Measurements from ENCODE around the gene TNNT3. TPM values are rescaled to one million over a fixed set of nuclear protein-coding genes. Genes with fewer than 3 reads are reported as not detected.

Gene TNNT3
- total RNA-seq, 1 experiment from 2014 or later, result 0.88 TPM

GRCh38 chr11:1936072-1936780 is 16.7 kb downstream of the TNNT3 start:
- Histone ChIP-seq H3K9me3 (no peaks in the 10 kb centered on the region), H3K4me3 (ENCODE audit: low read depth, low read length) (no peak overlapping the region), H3K27me3 (replicated peaks; ENCODE audit: control insufficient read depth, insufficient read depth, low read length) (no peaks in the 10 kb centered on the region), H3K36me3 (ENCODE audit: control insufficient read depth, insufficient read depth, low read length) (no peaks in the 10 kb centered on the region), H3K4me1 (no peaks in the 10 kb centered on the region; the same call in 1 of the 2 replicates)
- Mint-ChIP-seq H3K27me3 (ENCODE audit: insufficient read depth, unreplicated experiment) (peaks cover 5% of the 10 kb centered on the region), H3K36me3 (ENCODE audit: insufficient read depth, unreplicated experiment) (peaks cover 4% of the 10 kb centered on the region), H3K9me3 (ENCODE audit: unreplicated experiment) (no peaks in the 10 kb centered on the region), H3K4me3 (ENCODE audit: unreplicated experiment) (no peak overlapping the region), H3K4me1 (ENCODE audit: low read depth, unreplicated experiment) (peaks cover 8% of the 10 kb centered on the region), H3K27ac (ENCODE audit: unreplicated experiment) (no peak overlapping the region)
- intact Hi-C loops (cut with micrococcal nuclease; ENCODE audit: unreplicated experiment), result no loop called here
- no peak for TF ChIP-seq CTCF (IDR thresholded peaks at IDR 0.05; ENCODE audit: insufficient read depth in 1 of 2, low read depth in 1 of 2, low read length in 1 of 2, severe bottlenecking in 1 of 2, unreplicated experiment in 1 of 2)
- DNase-seq, result peak; percentile 1 to 29
- POLR2A ChIA-PET, result no interaction called here
- BruUV-seq (replicated peaks), result no TSS peak
- CTCF ChIA-PET, result interaction anchor here (0.6 to 0.7 kb wide), 2 partner anchors 282 to 341 kb away, joined by 3 read pairs; no protein-coding TSS in a partner anchor

- POLR2A ChIA-PET, result no interaction called here
- no peaks in the 10 kb centered on the region for H3K36me3 ChIP-seq (ENCODE audit: control insufficient read depth, insufficient read depth, low read length)
- Mint-ChIP-seq H3K9me3 (ENCODE audit: unreplicated experiment) (no peaks in the 10 kb centered on the region), H3K36me3 (ENCODE audit: insufficient read depth, unreplicated experiment) (peaks cover 4% of the 10 kb centered on the region), H3K27ac (ENCODE audit: unreplicated experiment) (no peak overlapping the region), H3K27me3 (ENCODE audit: insufficient read depth, unreplicated experiment) (peaks cover 5% of the 10 kb centered on the region), H3K4me3 (ENCODE audit: unreplicated experiment) (no peak overlapping the region), H3K4me1 (ENCODE audit: low read depth, unreplicated experiment) (peaks cover under 1% of the 10 kb centered on the region)
- no peaks in the 10 kb centered on the region for H3K9me3 ChIP-seq
- peak; percentile 2 to 31 for DNase-seq
- intact Hi-C loops (cut with micrococcal nuclease; ENCODE audit: unreplicated experiment), result no loop called here
- CTCF ChIA-PET, result interaction anchor here (0.6 to 1.6 kb wide), 2 partner anchors 105 to 284 kb away, joined by 4 to 5 read pairs; no protein-coding TSS in a partner anchor
- H3K4me3 ChIP-seq (ENCODE audit: low read depth, low read length), result no peak overlapping the region
- TF ChIP-seq CTCF (IDR thresholded peaks at IDR 0.05; ENCODE audit: insufficient read depth in 1 of 2, low read depth in 1 of 2, low read length in 1 of 2, severe bottlenecking in 1 of 2, unreplicated experiment in 1 of 2), result no peak
- H3K4me1 ChIP-seq, result no peaks in the 10 kb centered on the region; the same call in 1 of the 2 replicates
- H3K27me3 ChIP-seq (replicated peaks; ENCODE audit: control insufficient read depth, insufficient read depth, low read length), result no peaks in the 10 kb centered on the region
- no TSS peak for BruUV-seq (replicated peaks)
Observed at GRCh38 chr11:1936781-1937615, 17.5 kb downstream of the TNNT3 start.

GRCh38 chr11:1937616-1938342 is 18.3 kb downstream of the TNNT3 start:
- no peaks in the 10 kb centered on the region for H3K9me3 Mint-ChIP-seq (ENCODE audit: unreplicated experiment)

More at GRCh38 chr11:1937616-1938342, 18.3 kb downstream of the TNNT3 start:
- H3K9me3 ChIP-seq, result no peaks in the 10 kb centered on the region
- H3K27me3 Mint-ChIP-seq (ENCODE audit: insufficient read depth, unreplicated experiment), result peaks cover 4% of the 10 kb centered on the region
- DNase-seq, result peak; percentile 0 to 26
- H3K4me3 ChIP-seq (ENCODE audit: low read depth, low read length), result no peak overlapping the region
- H3K27ac Mint-ChIP-seq (ENCODE audit: unreplicated experiment), result no peak overlapping the region
- CTCF ChIA-PET, result interaction anchor here (1.6 kb wide), 1 partner anchor 285 kb away, joined by 5 read pairs; no protein-coding TSS in a partner anchor
- H3K27me3 ChIP-seq (replicated peaks; ENCODE audit: control insufficient read depth, insufficient read depth, low read length), result no peaks in the 10 kb centered on the region
- POLR2A ChIA-PET, result no interaction called here
- no peaks in the 10 kb centered on the region for H3K4me1 ChIP-seq
- intact Hi-C loops (cut with micrococcal nuclease; ENCODE audit: unreplicated experiment), result loop anchor here (1.0 kb wide), 1 partner anchor 26 kb away; no protein-coding TSS in a partner anchor
- no TSS peak for BruUV-seq (replicated peaks)
- H3K36me3 ChIP-seq (ENCODE audit: control insufficient read depth, insufficient read depth, low read length), result no peaks in the 10 kb centered on the region
- no peak for TF ChIP-seq CTCF (IDR thresholded peaks at IDR 0.05; ENCODE audit: insufficient read depth in 1 of 2, low read depth in 1 of 2, low read length in 1 of 2, severe bottlenecking in 1 of 2, unreplicated experiment in 1 of 2)
- peaks cover 4% of the 10 kb centered on the region for H3K36me3 Mint-ChIP-seq (ENCODE audit: insufficient read depth, unreplicated experiment)
- H3K4me1 Mint-ChIP-seq (ENCODE audit: low read depth, unreplicated experiment), result no peaks in the 10 kb centered on the region
- no peak overlapping the region for H3K4me3 Mint-ChIP-seq (ENCODE audit: unreplicated experiment)

All from Caco-2 (cell line).